GM11168 (cell line): ENCODE measurements around the gene GMPR.

ENCODE experiments used
- in situ Hi-C: fragments of 300-500 bp; cut with MboI; formaldehyde crosslinking; loops from one replicate; pipeline ENCODE4 v1.12.0; 2022; ENCODE audit warnings: low sequenced_read_pairs; ENCODE audit not compliant: unreplicated experiment

The GMPR gene

GRCh38 chr6:16238057-16238962 is at the start of gene GMPR:
Gene GMPR (plus strand): TSS chr6:16238587. CDS start chr6:16238694, 107 bp downstream.
- in situ Hi-C loops = no loop called here

- in situ Hi-C loops = no loop called here
Observed at GRCh38 chr6:16190214-16190613, 48.2 kb upstream of the GMPR start.

- in situ Hi-C loops = no loop called here
Observed at GRCh38 chr6:16196260-16196983, 42.0 kb upstream of the GMPR start.

GRCh38 chr6:16196984-16197546 is 41.3 kb upstream of the GMPR start:
- in situ Hi-C loops = no loop called here

GRCh38 chr6:16198061-16198705 is 40.2 kb upstream of the GMPR start:
- in situ Hi-C loops = no loop called here

- in situ Hi-C loops = no loop called here
Observed at GRCh38 chr6:16199804-16200203, 38.6 kb upstream of the GMPR start.

- in situ Hi-C loops = no loop called here
Observed at GRCh38 chr6:16200321-16200883, 38.0 kb upstream of the GMPR start.

- in situ Hi-C loops = no loop called here
Observed at GRCh38 chr6:16201706-16202105, 36.7 kb upstream of the GMPR start.

- in situ Hi-C loops = no loop called here
Observed at GRCh38 chr6:16204653-16205376, 33.6 kb upstream of the GMPR start.

GRCh38 chr6:16205377-16206144 is 32.8 kb upstream of the GMPR start:
- in situ Hi-C loops = no loop called here

GRCh38 chr6:16206595-16207037 is 31.8 kb upstream of the GMPR start:
- in situ Hi-C loops = no loop called here

GRCh38 chr6:16208989-16209388 is 29.4 kb upstream of the GMPR start:
- in situ Hi-C loops = no loop called here

- in situ Hi-C loops = no loop called here
Observed at GRCh38 chr6:16209539-16209938, 28.8 kb upstream of the GMPR start.

GRCh38 chr6:16212276-16212675 is 26.1 kb upstream of the GMPR start:
- in situ Hi-C loops = no loop called here

- in situ Hi-C loops = no loop called here
Observed at GRCh38 chr6:16216501-16217155, 21.8 kb upstream of the GMPR start.

- in situ Hi-C loops = no loop called here
Observed at GRCh38 chr6:16217156-16217721, 21.1 kb upstream of the GMPR start.

- in situ Hi-C loops = no loop called here
Observed at GRCh38 chr6:16222826-16223225, 15.6 kb upstream of the GMPR start.

- in situ Hi-C loops = no loop called here
Observed at GRCh38 chr6:16223362-16223761, 15.0 kb upstream of the GMPR start.
